H9 (cell line): ENCODE results near the gene FAP. TPM values are rescaled to one million over a fixed set of nuclear protein-coding genes. Genes with fewer than 3 reads are reported as not detected.

ENCODE experiments used
- DNase-seq: peaks from one replicate; pipeline ENCODE4 v3.0.0-alpha.2; 2017
- H2AFZ ChIP-seq: one replicate; pipeline ENCODE4 v1.6.1; 2013; ENCODE audit warnings: mild to moderate bottlenecking, low read length, control low read depth, moderate library complexity
- H2AK5ac ChIP-seq: 2 replicates; pipeline ENCODE4 v1.6.1; 2013; ENCODE audit warnings: low read length, control low read depth, mixed read lengths; ENCODE audit not compliant: insufficient read length
- H2BK120ac ChIP-seq: one replicate; pipeline ENCODE4 v1.6.1; 2013; ENCODE audit warnings: low read depth, mild to moderate bottlenecking, low read length, control low read depth, inconsistent platforms; ENCODE audit not compliant: poor library complexity, severe bottlenecking
- H2BK12ac ChIP-seq: 2 replicates; pipeline ENCODE4 v1.6.1; 2013; ENCODE audit warnings: low read length, control low read depth, mixed read lengths, low read depth; ENCODE audit not compliant: insufficient read length
- H2BK15ac ChIP-seq: 2 replicates; pipeline ENCODE4 v1.6.1; 2013; ENCODE audit warnings: low read depth, low read length, control low read depth
- H2BK20ac ChIP-seq: one replicate; pipeline ENCODE4 v1.6.1; 2013; ENCODE audit warnings: low read depth, mild to moderate bottlenecking, low read length, control low read depth, inconsistent platforms; ENCODE audit not compliant: poor library complexity, severe bottlenecking
- H2BK5ac ChIP-seq: 2 replicates; pipeline ENCODE4 v1.6.1; 2013; ENCODE audit warnings: low read length, control low read depth, mixed read lengths; ENCODE audit not compliant: insufficient read length
- H3K14ac ChIP-seq: 2 replicates; pipeline ENCODE4 v1.6.1; 2013; ENCODE audit warnings: low read length, control low read depth; ENCODE audit not compliant: insufficient read depth
- H3K18ac ChIP-seq: 2 replicates; pipeline ENCODE4 v1.6.1; 2013; ENCODE audit warnings: low read depth, mild to moderate bottlenecking, mixed read lengths, low read length, control low read depth; ENCODE audit not compliant: insufficient read length
- H3K23ac ChIP-seq: 2 replicates; pipeline ENCODE4 v1.6.1; 2013; ENCODE audit warnings: low read length, control low read depth, mixed read lengths, low read depth; ENCODE audit not compliant: insufficient read length
- H3K23me2 ChIP-seq: 2 replicates; pipeline ENCODE4 v1.6.1; 2013; ENCODE audit warnings: low read depth, mild to moderate bottlenecking, mixed read lengths, low read length, control low read depth; ENCODE audit not compliant: insufficient read length, poor library complexity, severe bottlenecking
- H3K27ac ChIP-seq: 2 replicates; pipeline ENCODE4 v1.5.1; 2013; ENCODE audit warnings: low read length, control low read depth, mixed read lengths, low read depth; ENCODE audit not compliant: insufficient read length
- H3K27me3 ChIP-seq: 2 replicates; pipeline ENCODE4 v1.6.1; 2013; ENCODE audit warnings: low read length, control low read depth, inconsistent platforms; ENCODE audit not compliant: insufficient read depth
- H3K4ac ChIP-seq: 2 replicates; pipeline ENCODE4 v1.6.1; 2013; ENCODE audit warnings: low read depth, mild to moderate bottlenecking, control low read depth, inconsistent platforms, low read length, moderate library complexity
- H3K4me1 ChIP-seq: 2 replicates; pipeline ENCODE4 v1.6.1; 2013; ENCODE audit warnings: low read length, control low read depth, inconsistent platforms; ENCODE audit not compliant: insufficient read depth
- H3K4me2 ChIP-seq: 2 replicates; pipeline ENCODE4 v1.6.1; 2013; ENCODE audit warnings: low read length, control low read depth, mixed read lengths; ENCODE audit not compliant: insufficient read length, insufficient read depth
- H3K56ac ChIP-seq: 2 replicates; pipeline ENCODE4 v1.6.1; 2013; ENCODE audit warnings: low read depth, mild to moderate bottlenecking, mixed read lengths, low read length, control low read depth; ENCODE audit not compliant: insufficient read length
- H3K79me1 ChIP-seq: 2 replicates; pipeline ENCODE4 v1.6.1; 2013; ENCODE audit warnings: low read depth, mild to moderate bottlenecking, moderate library complexity, low read length, control low read depth, inconsistent platforms; ENCODE audit not compliant: insufficient read depth, poor library complexity, severe bottlenecking
- H3K79me2 ChIP-seq: 2 replicates; pipeline ENCODE4 v1.6.1; 2013; ENCODE audit warnings: low read length, control low read depth, inconsistent platforms; ENCODE audit not compliant: insufficient read depth
- H3K9ac ChIP-seq: 2 replicates; pipeline ENCODE4 v1.6.1; 2013; ENCODE audit warnings: low read length, control low read depth, mixed read lengths; ENCODE audit not compliant: insufficient read length; ENCODE audit errors: extremely low read depth
- H3K9me3 ChIP-seq: one replicate; pipeline ENCODE4 v1.6.1; 2013; ENCODE audit warnings: low read depth, low read length, inconsistent platforms; ENCODE audit not compliant: control insufficient read depth
- H3T11ph ChIP-seq: one replicate; pipeline ENCODE4 v1.6.1; 2013; ENCODE audit warnings: mild to moderate bottlenecking, low read length, control low read depth, inconsistent platforms
- H4K20me1 ChIP-seq: one replicate; pipeline ENCODE4 v1.6.1; 2013; ENCODE audit not compliant: control insufficient read depth, insufficient read length, insufficient read depth
- H4K5ac ChIP-seq: 2 replicates; pipeline ENCODE4 v1.6.1; 2013; ENCODE audit warnings: low read depth, mild to moderate bottlenecking, mixed read lengths, low read length, control low read depth; ENCODE audit not compliant: insufficient read length
- H4K8ac ChIP-seq: replicated peaks from 2 replicates; pipeline ENCODE4 v1.6.1; 2013; ENCODE audit warnings: low read length, control low read depth, mixed read lengths, low read depth; ENCODE audit not compliant: insufficient read length
- H4K91ac ChIP-seq: 2 replicates; pipeline ENCODE4 v1.6.1; 2013; ENCODE audit warnings: low read depth, mild to moderate bottlenecking, moderate library complexity, mixed read lengths, low read length, control low read depth; ENCODE audit not compliant: insufficient read length
- H3K27ac Mint-ChIP-seq, 3 experiments: 2 replicates in 2 of 3; 3 replicates in 1 of 3; pipeline ENCODE4 v1.8.0; 2020 to 2021; ENCODE audit warnings: mixed read lengths in 3 of 3, mild to moderate bottlenecking in 1 of 3, moderate library complexity in 1 of 3
- H3K27me3 Mint-ChIP-seq: 2 replicates; pipeline ENCODE4 v1.8.0; 2021; ENCODE audit warnings: low read depth, mild to moderate bottlenecking, moderate library complexity, mixed read lengths
- H3K36me3 Mint-ChIP-seq, 3 experiments: 2 replicates in 2 of 3; 3 replicates in 1 of 3; pipeline ENCODE4 v1.8.0; 2020 to 2021; ENCODE audit warnings: low read depth in 3 of 3, mixed read lengths in 3 of 3; ENCODE audit not compliant: insufficient read depth in 1 of 3
- H3K4me1 Mint-ChIP-seq, 2 experiments: 2 replicates each; pipeline ENCODE4 v1.8.0; 2020; ENCODE audit warnings: mixed read lengths in 2 of 2
- H3K4me3 Mint-ChIP-seq, 2 experiments: 2 replicates in 1 of 2; 3 replicates in 1 of 2; pipeline ENCODE4 v1.8.0; 2020 to 2021; ENCODE audit warnings: mild to moderate bottlenecking in 2 of 2, mixed read lengths in 2 of 2, moderate library complexity in 1 of 2
- H3K9me3 Mint-ChIP-seq, 2 experiments: 2 replicates in 1 of 2; 3 replicates in 1 of 2; pipeline ENCODE4 v1.8.0; 2020; ENCODE audit warnings: mild to moderate bottlenecking in 2 of 2, mixed read lengths in 2 of 2, moderate library complexity in 1 of 2
- total RNA-seq: library from RNA; stranded (reverse); gene quantifications from 2 replicates; pipeline ENCODE4 v1.2.1, GENCODE V29; 2021
- TF ChIP-seq, protein P1 (sequence below): fragments of 200-600 bp; sonication (generic); conservative IDR thresholded peaks from 3 replicates; pipeline ENCODE4 v1.8.0; 2021; ENCODE audit warnings: antibody characterized with exemption, mild to moderate bottlenecking

FAP gene
- total RNA-seq, 1 experiment from 2014 or later: not detected

DNA sequence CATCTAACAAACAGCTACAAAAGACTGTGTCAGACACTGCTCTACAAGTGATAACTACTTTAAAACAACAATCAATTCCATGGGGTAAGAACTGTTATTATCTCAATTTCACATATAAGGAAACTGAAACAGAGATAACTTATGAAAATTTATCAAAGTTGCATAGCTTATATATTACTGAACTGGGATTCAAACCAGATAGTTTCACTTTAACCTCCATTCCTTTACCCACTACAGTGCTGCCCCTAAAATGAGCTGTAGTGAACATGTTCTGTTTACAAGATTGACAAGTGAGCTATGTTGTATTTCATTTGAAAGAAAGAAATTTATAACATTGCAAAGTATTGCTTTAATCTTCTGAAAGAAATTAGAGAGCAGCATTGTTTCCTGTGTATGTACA is 77.1 kb downstream of the FAP start:
- Histone ChIP-seq H3K23ac (no peak overlapping the region), H2BK12ac (no peak overlapping the region), H3K4ac (no peak overlapping the region), H3K4me1 (0 out of 2 replicates have a peak, but pooled peaks cover 1% of the 10 kb centered on the region), H2BK20ac (no peak overlapping the region), H4K5ac (no peak overlapping the region), H3K27ac (no peak overlapping the region), H2AK5ac (no peak overlapping the region), H3K79me2 (no peaks in the 10 kb centered on the region), H4K8ac (no peak overlapping the region), H3T11ph (no peak overlapping the region), H3K9ac (no peak overlapping the region), H4K91ac (no peak overlapping the region), H2BK15ac (no peak overlapping the region), H3K4me2 (no peak overlapping the region), H3K79me1 (no peaks in the 10 kb centered on the region), H3K14ac (no peak overlapping the region), H3K23me2 (no peaks in the 10 kb centered on the region), H3K56ac (no peak overlapping the region), H3K9me3 (no peaks in the 10 kb centered on the region), H4K20me1 (no peaks in the 10 kb centered on the region), H2BK5ac (no peak overlapping the region), H3K18ac (no peak overlapping the region), H2AFZ (no peak overlapping the region), H2BK120ac (no peak overlapping the region), H3K27me3 (no peaks in the 10 kb centered on the region)
- peaks cover 1% of the 10 kb centered on the region in 2 experiments; a peak in 2 of 4 replicates for H3K4me1 Mint-ChIP-seq
- no peak overlapping the region for H3K27ac Mint-ChIP-seq
- no peak overlapping the region for H3K4me3 Mint-ChIP-seq
- DNase-seq: no peak
- H3K27me3 Mint-ChIP-seq: peaks cover 2% of the 10 kb centered on the region
- TF ChIP-seq, protein P1, sequence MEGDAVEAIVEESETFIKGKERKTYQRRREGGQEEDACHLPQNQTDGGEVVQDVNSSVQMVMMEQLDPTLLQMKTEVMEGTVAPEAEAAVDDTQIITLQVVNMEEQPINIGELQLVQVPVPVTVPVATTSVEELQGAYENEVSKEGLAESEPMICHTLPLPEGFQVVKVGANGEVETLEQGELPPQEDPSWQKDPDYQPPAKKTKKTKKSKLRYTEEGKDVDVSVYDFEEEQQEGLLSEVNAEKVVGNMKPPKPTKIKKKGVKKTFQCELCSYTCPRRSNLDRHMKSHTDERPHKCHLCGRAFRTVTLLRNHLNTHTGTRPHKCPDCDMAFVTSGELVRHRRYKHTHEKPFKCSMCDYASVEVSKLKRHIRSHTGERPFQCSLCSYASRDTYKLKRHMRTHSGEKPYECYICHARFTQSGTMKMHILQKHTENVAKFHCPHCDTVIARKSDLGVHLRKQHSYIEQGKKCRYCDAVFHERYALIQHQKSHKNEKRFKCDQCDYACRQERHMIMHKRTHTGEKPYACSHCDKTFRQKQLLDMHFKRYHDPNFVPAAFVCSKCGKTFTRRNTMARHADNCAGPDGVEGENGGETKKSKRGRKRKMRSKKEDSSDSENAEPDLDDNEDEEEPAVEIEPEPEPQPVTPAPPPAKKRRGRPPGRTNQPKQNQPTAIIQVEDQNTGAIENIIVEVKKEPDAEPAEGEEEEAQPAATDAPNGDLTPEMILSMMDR: no peak
- H3K9me3 Mint-ChIP-seq: no peaks in the 10 kb centered on the region
- no peaks in the 10 kb centered on the region for H3K36me3 Mint-ChIP-seq
